ENCODE data around the gene NPW.

NPW gene

GRCh38 chr16:1983544-1984346 lies 35.8 kb upstream of the NPW start, which contains the start of gene GFER:
TSS of gene GFER (plus strand) at chr16:1984193. CDS start at chr16:1984219, 26 bp downstream.
- TF ChIP-seq CTCF (IDR thresholded peaks at IDR 0.05), result no peak
- H3K4me1 ChIP-seq, result peaks cover 5% of the 10 kb centered on the region
- peak within 1 kb of the TSS; percentile 58 for H3K9ac ChIP-seq
- H3K79me2 ChIP-seq, result no peaks in the 10 kb centered on the region
- peak within 1 kb of the TSS; percentile 71 for H3K4me3 ChIP-seq (ENCODE audit: low read depth, low read length)
- H2AFZ ChIP-seq, result peak within 1 kb of the TSS; percentile 71
- H3K27me3 ChIP-seq (ENCODE audit: control insufficient read depth, insufficient read depth, low read length), result no peaks in the 10 kb centered on the region
- H3K4me2 ChIP-seq (ENCODE audit: low read length), result peak within 1 kb of the TSS; percentile 98
- H3K9me3 ChIP-seq (ENCODE audit: control insufficient read depth, low read length), result no peaks in the 10 kb centered on the region
- H3K36me3 ChIP-seq (ENCODE audit: control insufficient read depth, insufficient read depth, low read length), result no peaks in the 10 kb centered on the region
- peak within 1 kb of the TSS; percentile 48 for H3K27ac ChIP-seq

DNA sequence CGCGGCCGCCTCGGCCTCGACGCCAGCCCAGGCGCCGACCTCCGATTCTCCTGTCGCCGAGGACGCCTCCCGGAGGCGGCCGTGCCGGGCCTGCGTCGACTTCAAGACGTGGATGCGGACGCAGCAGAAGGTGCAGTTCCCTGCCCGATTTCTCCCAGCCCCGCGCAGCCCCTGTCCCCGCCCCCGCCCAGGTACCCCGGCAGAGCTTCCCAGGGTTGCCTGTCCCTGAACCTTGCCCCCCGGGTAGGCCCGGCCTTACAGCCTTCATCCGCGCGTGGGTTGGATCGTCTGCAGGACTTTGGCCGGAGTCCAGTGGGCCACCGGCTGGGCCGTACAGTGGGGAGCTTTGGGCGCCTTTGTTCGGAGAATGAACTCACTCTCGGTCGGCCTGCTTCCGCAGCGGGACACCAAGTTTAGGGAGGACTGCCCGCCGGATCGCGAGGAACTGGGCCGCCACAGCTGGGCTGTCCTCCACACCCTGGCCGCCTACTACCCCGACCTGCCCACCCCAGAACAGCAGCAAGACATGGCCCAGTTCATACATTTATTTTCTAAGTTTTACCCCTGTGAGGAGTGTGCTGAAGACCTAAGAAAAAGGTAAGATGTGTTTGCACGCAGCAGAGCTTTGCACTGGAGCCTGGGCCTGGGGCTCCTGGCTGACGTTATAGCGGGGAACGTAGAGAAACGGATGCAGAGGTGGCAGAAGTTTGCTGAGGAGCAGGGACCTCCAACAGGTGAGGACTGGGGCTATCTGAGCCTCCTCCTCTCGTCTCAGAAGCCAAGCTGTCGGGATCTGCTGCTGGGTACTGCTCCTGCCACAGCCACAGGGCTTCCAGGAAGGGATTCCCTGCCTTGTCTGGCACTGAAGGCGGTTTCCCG lies 35.0 kb upstream of the NPW start:
- no peaks in the 10 kb centered on the region for H3K36me3 ChIP-seq (ENCODE audit: control insufficient read depth, insufficient read depth, low read length)
- peaks cover 5% of the 10 kb centered on the region for H3K4me1 ChIP-seq
- H3K79me2 ChIP-seq, result no peaks in the 10 kb centered on the region
- no peaks in the 10 kb centered on the region for H3K27me3 ChIP-seq (ENCODE audit: control insufficient read depth, insufficient read depth, low read length)
- TF ChIP-seq CTCF (IDR thresholded peaks at IDR 0.05), result no peak
- H3K9ac ChIP-seq, result peak overlapping the region; percentile 58
- H3K9me3 ChIP-seq (ENCODE audit: control insufficient read depth, low read length), result no peaks in the 10 kb centered on the region
- peak overlapping the region; percentile 48 for H3K27ac ChIP-seq
- H3K4me2 ChIP-seq (ENCODE audit: low read length), result peak overlapping the region; percentile 98
- H2AFZ ChIP-seq, result peak overlapping the region; percentile 71
- H3K4me3 ChIP-seq (ENCODE audit: low read depth, low read length), result peak overlapping the region; percentile 71

- Histone ChIP-seq H3K9ac (no peak overlapping the region), H3K4me2 (ENCODE audit: low read length) (no peak overlapping the region), H3K36me3 (ENCODE audit: control insufficient read depth, insufficient read depth, low read length) (no peaks in the 10 kb centered on the region), H3K27me3 (ENCODE audit: control insufficient read depth, insufficient read depth, low read length) (no peaks in the 10 kb centered on the region), H3K4me1 (peaks cover 7% of the 10 kb centered on the region), H3K9me3 (ENCODE audit: control insufficient read depth, low read length) (no peaks in the 10 kb centered on the region), H3K4me3 (ENCODE audit: low read depth, low read length) (peak overlapping the region; percentile 71), H3K27ac (no peak overlapping the region), H2AFZ (no peak overlapping the region), H3K79me2 (no peaks in the 10 kb centered on the region)
- TF ChIP-seq CTCF (IDR thresholded peaks at IDR 0.05), result no peak
Observed at GRCh38 chr16:1985466-1986150, 34.0 kb upstream of the NPW start.

- H3K9ac ChIP-seq, result no peak overlapping the region
- peaks cover 7% of the 10 kb centered on the region for H3K4me1 ChIP-seq
- H3K27me3 ChIP-seq (ENCODE audit: control insufficient read depth, insufficient read depth, low read length), result no peaks in the 10 kb centered on the region
- TF ChIP-seq CTCF (IDR thresholded peaks at IDR 0.05), result no peak
- H3K79me2 ChIP-seq, result no peaks in the 10 kb centered on the region
- H3K4me3 ChIP-seq (ENCODE audit: low read depth, low read length), result no peak overlapping the region
- H3K9me3 ChIP-seq (ENCODE audit: control insufficient read depth, low read length), result no peaks in the 10 kb centered on the region
- no peak overlapping the region for H3K4me2 ChIP-seq (ENCODE audit: low read length)
- H3K27ac ChIP-seq, result no peak overlapping the region
- no peak overlapping the region for H2AFZ ChIP-seq
- H3K36me3 ChIP-seq (ENCODE audit: control insufficient read depth, insufficient read depth, low read length), result no peaks in the 10 kb centered on the region
Observed at GRCh38 chr16:1987198-1987597, 32.4 kb upstream of the NPW start.
